Testis (tissue), 2 donors: ENCODE results near the gene CLCF1.

Experiments
- CTCF ChIP-seq, 3 experiments: fragments of 450-650 bp in 2 of 3; fragments of 200-600 bp in 1 of 3; sonication (generic) in 1 of 3; IDR thresholded peaks; one replicate each; pipeline ENCODE4 v1.5.1; 2016 to 2019; ENCODE audit warnings: antibody characterized with exemption in 3 of 3, mild to moderate bottlenecking in 2 of 3, moderate library complexity in 1 of 3
- POLR2A ChIP-seq: fragments of 450-650 bp; IDR thresholded peaks from one replicate; pipeline ENCODE4 v1.6.1; 2017; ENCODE audit warnings: antibody characterized with exemption, mild to moderate bottlenecking, moderate library complexity

- TF ChIP-seq CTCF (IDR thresholded peaks at IDR 0.05) (no peak), POLR2A (no peak)
Observed at GRCh38 chr11:67344264-67344663, 29.1 kb downstream of the CLCF1 start.
